ENCODE data around the gene TMEM191C.
"Not testable (repeated sequence)": the region's sequence is repeated elsewhere in the genome, so short reads cannot be mapped to it uniquely, and the experiment has no call there.

TMEM191C gene

GRCh38 chr22:21467337-21468193 lies at the start of gene TMEM191C:
Gene TMEM191C (plus strand): TSS chr22:21467387. CDS start chr22:21467460, 73 bp downstream.
- not testable (repeated sequence) for DNase-seq

GRCh38 chr22:21417853-21418252 lies 49.3 kb upstream of the TMEM191C start:
- DNase-seq: not testable (repeated sequence)

GRCh38 chr22:21418974-21419638 lies 48.1 kb upstream of the TMEM191C start:
- not testable (repeated sequence) for DNase-seq

GRCh38 chr22:21420180-21420763 lies 46.9 kb upstream of the TMEM191C start:
- DNase-seq: not testable (repeated sequence)

GRCh38 chr22:21424084-21424709 lies 43.0 kb upstream of the TMEM191C start:
- DNase-seq: not testable (repeated sequence)

GRCh38 chr22:21434378-21435233 lies 32.6 kb upstream of the TMEM191C start:
- not testable (repeated sequence) for DNase-seq

GRCh38 chr22:21435998-21436810 lies 31.0 kb upstream of the TMEM191C start:
- DNase-seq: not testable (repeated sequence)

GRCh38 chr22:21438013-21438412 lies 29.2 kb upstream of the TMEM191C start:
- not testable (repeated sequence) for DNase-seq

GRCh38 chr22:21440018-21440636 lies 27.1 kb upstream of the TMEM191C start:
- not testable (repeated sequence) for DNase-seq

GRCh38 chr22:21440676-21441075 lies 26.5 kb upstream of the TMEM191C start:
- not testable (repeated sequence) for DNase-seq

GRCh38 chr22:21441170-21441569 lies 26.0 kb upstream of the TMEM191C start:
- not testable (repeated sequence) for DNase-seq

GRCh38 chr22:21442123-21442522 lies 25.1 kb upstream of the TMEM191C start:
- DNase-seq: not testable (repeated sequence)

- DNase-seq: not testable (repeated sequence)
Measured at GRCh38 chr22:21442646-21443045, 24.5 kb upstream of the TMEM191C start.

GRCh38 chr22:21443057-21443734 lies 24.0 kb upstream of the TMEM191C start:
- no peak for DNase-seq

GRCh38 chr22:21443735-21444421 lies 23.3 kb upstream of the TMEM191C start:
- no peak for DNase-seq

GRCh38 chr22:21444701-21445436 lies 22.3 kb upstream of the TMEM191C start:
- DNase-seq: peak; percentile 51

- no peak for DNase-seq
Measured at GRCh38 chr22:21445437-21446127, 21.6 kb upstream of the TMEM191C start.
